NCI-H187 (cell line): ENCODE data around the gene PTGDR2.

Source experiments
- DNase-seq, 2 experiments: peaks; one replicate each; lab custom pipeline; 2025; lab: John Stamatoyannopoulos, UW

PTGDR2 gene

DNA sequence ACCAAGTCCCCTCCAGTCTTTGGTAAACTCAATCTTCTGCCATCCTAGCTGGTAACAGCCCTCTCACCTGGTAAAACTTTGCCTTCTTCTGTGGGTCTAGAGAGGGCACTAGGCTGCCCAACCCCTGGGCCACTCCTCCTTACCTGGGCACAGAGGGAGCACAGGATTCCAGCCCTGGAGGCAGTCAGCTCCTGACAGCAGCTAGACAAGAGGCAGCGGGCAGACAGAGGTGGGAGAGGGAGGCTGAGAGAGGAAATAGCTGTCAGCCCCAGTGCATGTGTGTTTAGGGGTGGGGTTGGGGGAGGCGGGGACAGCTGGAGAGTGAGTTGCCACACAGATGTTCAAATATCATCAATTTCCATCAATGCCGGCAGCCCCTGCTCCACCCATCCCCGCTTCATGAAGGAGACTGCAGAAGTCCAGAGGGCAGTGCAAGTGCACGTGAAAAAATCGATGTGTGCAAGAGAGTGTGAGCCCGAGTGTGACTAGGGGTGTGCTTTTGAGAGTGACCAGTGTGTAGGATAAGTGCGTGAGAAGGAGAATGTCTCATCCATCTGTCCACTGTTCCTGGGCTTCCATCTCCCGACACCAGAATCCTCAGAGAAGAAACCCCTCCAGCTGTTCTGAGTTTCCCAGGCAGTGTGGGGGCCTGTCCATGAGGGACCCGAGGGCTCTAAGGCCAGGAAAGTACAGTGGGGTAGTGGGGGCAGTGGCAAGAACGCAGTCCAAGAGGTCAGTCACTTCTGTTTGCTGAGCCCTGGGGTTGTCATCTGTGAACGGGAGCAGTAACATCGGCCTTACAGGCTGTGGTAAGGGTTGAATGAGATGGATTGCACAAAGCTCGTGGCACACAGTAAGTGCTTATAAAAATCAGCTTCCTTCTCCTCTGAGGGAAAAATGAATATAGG, at the start of gene PTGDR2:
PTGDR2 (minus strand) TSS at position 225 of the 908 bp plus-strand sequence. CDS start 2,228 bp downstream, outside the sequence.
- DNase-seq: no peak

DNA sequence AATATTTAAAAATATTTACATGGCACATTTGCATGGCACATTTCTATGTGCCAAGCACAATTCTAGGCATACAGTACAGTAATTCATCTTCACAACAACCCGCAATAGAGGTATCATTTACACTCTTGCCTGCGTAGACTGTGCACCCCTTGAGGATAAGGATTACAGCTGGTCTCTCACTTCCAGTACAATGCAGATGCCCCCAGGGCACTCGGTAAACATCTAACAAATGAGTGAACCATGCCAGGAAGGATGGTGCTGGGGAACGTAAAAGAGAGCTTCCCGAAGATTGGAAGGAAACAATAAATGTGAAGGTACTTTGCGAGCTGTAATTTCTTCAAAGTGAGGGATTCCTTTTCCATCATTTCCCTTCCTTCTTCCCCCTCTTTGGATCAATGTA, 49.3 kb upstream of the PTGDR2 start:
- DNase-seq: no peak

DNA sequence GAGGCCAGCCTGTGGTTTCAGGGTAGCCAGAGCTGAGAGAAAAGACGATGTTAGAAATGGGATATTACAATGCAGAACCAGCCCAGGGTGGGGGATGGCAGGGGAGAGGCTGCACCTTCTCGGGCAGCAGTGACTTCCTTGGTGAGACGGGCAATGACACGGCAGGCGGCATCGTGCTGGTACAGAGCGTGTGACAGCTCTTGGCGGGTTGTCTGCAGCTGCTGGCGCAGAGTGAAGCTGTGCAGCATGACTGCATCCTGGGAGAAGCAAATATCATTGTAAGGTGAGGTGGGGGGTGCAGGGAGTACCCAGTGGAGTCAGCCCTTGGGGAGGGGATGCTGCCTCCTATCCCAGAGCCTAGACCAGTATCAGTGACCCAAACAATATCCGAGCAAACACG, 46.9 kb upstream of the PTGDR2 start:
- DNase-seq: no peak

DNA sequence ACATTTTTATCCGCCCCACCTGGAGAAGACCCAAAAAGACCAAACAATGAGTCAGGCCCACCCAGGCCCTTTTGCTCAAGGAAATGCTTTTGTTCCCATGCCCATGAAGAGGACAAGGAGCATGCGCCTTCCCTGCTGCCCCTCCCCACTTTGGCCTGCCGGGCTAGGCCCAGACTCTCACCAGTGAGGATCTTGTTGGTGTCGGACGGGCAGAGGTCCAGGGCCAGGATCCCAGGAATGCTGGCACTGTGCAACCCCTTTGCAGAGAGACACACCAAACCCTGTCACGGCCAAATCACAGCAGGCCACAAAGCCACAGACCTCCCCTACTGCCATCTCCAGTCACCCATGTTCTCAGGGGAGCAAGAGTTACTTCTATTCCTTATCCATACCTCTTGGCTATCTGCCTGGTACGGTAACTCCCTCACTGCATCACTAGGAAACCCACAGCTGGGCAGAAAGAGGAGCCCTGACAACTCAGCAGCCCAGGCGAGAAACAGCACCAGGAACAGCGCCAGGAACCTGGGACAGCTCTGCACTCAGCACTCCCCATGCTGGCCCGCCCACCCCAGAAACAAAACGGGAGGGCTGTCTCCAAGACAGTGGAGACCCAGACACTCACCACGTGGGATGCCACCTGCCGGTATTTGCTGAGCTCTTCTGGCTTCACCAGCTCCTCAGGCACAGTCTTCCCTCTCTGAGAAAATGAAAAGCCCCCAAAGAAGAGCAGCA, 45.1 kb upstream of the PTGDR2 start:
- DNase-seq: no peak

DNA sequence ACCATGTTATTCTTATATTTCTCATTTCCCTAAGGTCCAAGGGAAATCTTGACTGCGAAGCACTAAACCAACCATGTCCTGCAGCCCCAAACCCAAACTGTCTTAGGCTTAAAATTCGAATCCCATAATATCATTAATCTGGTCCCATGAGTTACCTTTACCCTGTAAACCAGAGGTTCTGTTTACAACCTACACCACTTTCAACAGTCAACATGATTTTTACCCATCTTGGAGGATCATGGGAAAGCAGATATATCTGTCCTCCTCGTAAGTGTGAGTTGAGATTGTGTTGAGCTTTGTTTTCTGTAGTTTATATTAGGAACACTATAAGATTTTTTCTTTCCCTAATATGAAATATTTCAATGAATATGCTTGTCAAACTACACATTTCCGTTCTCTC, 44.2 kb upstream of the PTGDR2 start:
- no peak for DNase-seq

DNA sequence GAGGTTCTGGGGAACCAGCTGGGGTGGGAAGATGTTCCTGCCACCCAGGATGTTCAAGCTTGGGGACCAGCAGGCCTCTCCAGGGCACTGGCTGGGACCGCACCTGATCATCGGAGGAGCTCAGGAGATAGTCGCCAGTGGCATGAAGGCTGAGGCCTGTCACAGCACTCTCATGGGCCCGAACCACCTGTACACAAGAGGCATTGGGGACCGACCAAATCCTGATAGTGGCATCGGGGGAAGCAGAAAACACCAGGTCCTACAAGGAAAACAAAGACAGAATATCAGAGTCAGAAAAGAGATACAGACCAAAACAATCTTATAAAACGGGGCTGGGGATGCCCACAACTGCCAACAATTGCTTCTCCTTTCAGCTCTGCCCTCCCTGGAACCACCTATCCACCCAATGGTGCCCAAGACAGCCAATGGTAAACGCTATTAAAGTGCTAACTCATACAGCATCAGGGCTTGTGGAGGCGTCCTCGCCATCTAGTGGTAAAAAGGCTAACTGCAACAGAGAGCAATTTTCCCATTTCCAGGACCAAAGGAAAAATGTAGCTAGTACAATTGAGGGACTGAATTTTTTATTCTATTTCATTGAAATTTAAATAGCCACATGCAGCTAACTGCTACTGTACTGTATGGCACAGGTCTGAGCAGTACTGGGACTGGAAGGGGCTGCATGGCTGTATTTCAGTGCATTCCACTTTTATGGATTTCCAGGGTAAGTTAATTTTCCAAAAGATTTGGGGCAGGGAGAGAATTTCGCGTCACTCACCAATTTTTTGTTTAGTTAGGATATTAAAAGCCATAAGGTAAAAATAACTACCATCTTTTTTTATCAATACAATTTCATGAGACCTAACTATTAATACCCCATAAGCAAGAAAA, 43.5 kb upstream of the PTGDR2 start:
- peak in 1 of 2 experiments; percentile 14 for DNase-seq

DNA sequence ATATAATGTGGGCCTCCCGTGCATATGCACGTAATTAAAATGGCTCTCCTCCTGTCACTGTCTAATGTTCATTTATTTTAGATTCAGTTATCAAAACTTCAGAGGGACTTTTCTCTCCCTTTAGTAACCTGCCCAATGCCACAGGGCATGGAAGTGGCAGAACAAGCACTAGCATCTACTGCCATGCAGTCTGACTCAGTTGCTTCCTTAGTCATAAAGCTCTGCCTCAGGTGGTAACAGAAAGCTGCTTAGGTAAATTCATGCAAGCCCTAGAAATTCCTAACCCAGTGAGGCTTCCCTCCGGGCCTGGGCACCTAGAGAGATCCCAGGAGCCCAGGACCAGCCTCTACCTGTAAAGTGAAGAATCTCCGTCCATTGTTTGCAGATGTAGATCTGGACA, 41.7 kb upstream of the PTGDR2 start:
- DNase-seq: no peak

DNA sequence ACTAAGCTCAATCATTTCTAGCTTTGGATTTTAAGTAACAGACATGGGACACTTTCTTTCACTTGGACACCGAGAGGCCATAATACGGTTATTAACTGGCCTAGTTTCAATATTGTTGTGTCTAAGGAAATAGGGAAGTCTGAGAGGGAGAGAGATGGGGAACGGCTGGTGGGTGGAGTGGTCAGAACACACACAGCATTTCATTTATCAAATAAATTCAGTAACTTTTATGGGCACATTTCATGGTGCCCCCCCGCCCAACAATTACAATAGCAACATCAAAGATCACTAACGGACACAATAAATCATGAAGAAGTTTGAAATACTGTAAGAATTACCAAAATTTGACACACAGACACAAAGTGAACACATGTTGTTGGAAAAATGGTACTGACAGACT, 39.9 kb upstream of the PTGDR2 start:
- DNase-seq: no peak

DNA sequence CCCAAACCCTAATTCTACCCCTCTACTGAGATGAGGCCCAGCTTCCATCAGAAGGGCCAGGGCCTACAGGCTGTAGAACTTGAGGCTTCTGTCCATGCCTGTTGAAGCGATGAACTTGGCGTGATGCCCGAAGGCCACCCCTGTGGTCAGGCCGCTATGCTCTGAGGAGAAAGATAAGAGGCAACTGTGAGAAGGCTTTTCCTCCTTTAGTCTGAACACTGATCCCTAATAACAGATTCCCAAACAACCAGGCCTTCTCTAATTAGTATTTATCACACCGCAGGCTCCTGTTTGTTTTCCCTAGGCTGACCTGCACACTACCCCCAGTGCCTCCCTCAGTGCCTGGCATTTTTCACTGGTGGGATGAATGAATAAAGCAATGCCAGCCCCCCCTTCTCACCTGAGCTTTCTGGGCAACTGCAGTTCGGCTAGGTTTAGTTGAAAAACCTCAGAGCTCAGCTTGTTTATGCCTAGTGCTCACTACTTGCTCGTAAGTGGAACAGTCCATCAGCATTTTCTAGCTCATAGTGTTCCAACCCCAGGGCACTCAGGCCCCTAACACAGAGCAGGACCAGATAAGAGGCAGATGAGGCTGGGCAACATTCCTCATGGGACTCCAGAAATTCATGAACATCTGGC, 35.5 kb upstream of the PTGDR2 start:
- no peak for DNase-seq

DNA sequence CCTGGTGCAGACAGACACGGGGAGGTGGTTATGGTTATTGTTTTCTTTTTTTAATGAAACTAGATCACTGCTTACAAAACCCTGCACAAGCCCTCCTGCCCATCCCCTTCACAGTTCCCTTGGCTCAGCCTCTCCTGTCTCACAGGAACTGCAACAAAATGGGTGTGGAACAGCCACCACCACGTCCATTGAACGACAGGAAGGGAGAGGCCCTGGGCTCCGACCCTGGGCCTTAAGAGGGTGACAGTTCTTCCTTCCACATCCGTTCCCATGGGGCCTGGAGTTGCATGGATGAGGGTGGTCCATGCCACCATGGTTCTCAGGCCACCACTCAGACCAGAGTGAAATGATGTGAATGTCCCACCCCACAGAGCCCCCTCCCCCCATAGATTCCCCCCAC, 34.9 kb upstream of the PTGDR2 start:
- no peak for DNase-seq

DNA sequence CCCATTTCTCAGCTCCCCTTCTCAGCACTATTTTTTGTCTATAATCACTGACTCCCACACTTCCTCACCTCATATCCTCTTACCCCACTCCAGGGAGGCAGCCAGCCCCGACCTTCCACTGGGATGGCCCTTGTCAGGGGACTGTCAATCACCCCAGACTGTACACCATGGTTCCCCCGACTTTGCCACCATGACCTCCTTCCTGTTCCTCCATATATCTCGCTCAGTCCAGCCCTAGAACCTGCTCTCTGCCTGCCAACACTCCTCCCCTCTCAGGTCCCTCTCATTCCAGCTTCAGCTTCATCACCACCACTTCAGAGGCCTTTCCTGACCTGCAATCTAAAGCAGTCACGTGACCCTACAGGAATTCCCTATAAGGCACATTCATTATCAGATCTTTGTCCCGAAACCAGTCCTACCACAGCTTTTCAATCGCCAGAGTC, 34.1 kb upstream of the PTGDR2 start:
- DNase-seq: no peak

DNA sequence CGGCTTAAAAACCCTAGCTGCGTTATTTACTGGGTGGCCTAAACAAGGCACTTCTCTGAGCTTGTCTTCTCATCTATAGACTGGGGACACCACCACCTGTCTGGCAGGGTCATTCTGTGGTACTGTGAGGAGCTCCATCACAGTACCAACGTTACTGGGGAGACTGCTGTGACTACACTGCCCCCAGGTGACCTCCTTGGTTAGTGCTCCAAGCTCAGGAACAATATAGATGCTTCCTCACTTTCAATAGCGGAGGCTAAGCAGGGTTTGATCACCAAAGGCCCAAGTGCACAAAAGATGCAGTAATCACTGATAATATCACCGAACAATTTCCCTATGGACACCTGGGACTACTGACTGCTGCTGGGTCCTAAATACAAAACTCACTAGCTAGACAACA, 31.8 kb upstream of the PTGDR2 start:
- peak in 1 of 2 experiments; percentile 2 for DNase-seq

DNA sequence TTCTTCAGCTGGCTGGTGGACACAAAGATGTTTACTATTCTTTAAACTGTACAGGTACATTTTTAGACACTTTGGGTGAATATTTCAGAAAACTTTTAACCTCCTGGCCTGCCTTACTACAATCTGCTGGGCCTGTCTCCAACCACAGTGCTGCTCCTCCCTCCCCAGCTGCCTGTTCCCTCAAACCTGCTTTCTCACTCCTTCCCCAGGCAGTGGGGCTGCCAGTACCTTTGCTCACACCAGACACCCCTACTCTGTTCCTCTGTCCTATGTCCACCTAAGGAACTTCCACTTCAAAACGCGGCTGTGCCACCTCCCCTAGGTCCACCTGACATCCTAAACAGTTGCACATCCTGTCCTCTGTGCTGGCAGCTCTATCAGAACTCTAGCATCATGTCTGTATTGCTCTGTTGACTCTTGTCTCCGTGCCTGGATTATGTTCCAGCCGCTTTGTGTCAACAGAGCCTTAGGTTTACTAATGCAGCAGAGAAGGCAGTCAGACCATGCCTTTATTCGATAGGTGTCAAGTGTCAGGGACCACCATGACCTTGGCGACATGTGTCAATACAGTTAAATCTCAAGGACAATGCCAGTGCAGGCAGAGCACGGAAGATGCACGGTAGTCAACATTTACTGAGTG, 25.0 kb upstream of the PTGDR2 start:
- peak; percentile 24 to 54 for DNase-seq

DNA sequence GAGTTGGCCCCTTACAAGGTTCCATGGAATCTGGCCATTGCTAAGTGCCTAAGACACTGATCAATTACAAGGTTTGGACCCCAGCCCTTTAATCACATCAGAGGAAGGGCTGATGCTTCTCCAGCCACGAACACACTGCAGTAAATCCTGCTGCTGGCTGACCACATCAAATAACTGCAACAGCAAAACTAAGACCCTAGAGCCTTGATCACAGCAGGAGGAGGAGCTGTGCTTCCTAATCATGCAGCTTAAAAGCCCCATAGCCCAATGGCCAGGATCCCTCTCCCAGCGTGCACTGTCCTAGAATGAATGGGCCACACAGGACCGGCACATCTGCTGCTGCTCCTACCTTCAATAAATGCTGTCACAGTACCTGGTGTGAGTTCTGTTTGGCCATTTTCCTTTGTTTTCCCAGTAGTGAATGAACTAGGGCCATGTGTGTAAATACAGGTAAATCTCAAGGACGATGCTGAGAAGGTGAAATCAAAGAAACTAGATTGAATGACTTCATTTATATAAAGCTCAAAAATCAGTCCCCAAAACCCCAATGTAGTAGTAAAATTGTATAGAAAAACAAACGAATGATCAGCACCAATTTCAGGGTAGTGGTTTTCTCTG, 24.3 kb upstream of the PTGDR2 start:
- DNase-seq: no peak

DNA sequence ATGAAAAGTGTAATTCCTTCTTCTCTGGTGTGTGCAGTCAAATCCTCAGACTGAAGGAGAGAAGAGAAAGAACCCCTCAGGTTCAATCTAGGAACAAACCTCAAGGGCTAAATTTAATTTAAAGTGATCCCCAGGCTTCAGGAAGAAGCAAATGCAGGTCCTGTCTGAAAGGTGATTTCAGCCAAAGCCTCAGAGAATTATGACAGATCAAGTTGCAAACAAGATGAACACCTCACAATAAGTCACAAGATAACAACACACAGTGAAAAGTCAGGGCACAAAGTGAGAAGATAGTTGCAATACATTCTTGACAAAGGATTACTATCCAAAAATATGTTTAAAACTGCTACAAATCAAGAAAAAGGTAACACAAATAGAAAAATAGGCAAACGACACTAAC, 23.4 kb upstream of the PTGDR2 start:
- DNase-seq: no peak

DNA sequence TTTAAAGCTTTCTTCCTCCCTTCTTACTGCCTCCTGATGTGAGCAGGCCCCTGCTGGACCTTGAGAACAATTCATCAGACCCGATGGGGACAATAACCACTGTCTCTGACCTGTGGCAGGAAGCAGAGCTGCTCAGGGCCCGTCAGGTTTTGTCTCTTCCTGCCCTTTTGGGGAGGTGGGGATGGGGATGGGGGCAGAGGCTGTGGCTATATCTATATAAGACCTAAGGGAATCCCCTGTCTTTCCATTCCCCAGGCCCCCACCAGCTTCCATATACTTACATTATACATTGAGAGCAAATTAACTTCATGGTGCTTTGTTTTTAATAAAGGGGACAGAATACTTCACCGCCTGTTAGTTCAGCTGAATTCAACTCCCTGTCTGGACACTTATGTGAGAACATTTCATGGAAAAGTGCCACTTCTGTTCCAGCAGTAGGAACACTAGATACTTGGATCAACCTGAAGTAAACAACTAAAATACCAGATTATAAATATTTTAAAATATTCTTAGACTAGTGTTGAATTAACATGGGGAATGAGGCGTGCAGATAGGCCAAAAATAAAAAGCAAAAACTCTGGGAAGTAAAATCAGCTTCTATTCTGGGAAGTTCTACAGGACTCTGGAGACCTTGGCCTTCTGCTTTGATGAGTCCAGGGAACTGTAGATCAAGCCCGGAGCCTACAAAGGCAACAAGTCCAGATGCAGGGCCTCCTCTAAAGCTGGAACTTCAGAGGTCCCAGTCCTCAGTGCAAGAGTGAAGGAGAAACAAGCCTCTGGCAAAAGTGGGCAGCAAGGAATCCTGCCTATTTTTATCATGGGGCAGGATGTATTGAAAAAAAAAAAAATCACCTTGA, 22.7 kb upstream of the PTGDR2 start:
- DNase-seq: no peak

DNA sequence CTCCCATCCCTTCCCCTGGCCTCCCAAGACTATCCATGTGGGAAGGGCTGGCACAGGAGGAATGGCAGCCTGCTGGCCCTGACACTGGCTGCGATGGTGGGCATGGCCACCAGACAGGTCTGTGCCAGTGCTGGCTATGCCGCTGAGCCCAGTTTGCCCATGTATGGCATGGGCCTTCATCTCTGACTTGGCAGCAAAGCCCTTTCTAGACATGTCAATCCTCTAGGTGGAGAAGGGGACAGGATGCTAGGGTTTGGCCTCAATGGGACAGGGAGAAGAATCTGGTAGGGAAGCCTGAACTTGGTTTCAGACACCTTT, 20.4 kb upstream of the PTGDR2 start:
- DNase-seq: no peak

DNA sequence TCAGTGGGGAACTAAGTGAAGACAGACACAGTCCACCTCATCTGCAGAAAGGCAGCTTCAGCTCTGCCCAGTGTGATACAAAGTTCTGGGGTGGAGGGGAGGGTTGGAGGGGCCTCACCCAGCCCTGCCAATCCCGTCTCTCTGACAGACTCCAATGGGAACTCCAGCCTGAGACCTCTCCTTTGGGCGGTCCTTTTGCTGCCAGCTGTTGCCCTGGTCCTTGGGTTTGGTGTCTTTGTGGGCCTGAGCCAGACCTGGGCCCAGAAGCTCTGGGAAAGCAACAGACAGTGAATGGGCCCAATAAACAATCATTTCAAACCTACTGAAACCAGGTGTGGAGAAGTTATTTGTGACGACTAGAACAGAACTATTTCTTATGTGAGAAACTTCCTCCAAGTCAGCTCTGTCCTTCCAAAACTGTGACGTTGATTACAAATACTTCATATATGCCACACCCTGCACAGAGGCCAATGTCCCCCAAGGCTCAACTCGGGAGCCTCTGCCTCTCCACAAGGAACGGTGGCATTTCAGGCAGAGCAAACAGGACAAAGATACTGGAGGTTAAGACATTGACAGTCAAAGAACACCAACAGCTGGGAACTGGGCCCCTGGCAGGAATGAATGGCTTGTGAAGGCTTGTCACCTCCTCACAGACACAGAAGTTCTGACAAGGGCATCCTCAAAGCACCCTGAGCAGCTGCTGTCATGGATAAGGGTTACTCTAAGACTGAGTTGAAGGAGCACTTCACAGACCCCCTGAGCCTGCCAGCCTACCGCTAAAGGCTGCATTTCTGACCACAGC, 19.8 kb upstream of the PTGDR2 start:
- DNase-seq: no peak
